ENCODE results near the gene SH3TC1. TPM values are rescaled to one million over a fixed set of nuclear protein-coding genes. Genes with fewer than 3 reads are reported as not detected.

The SH3TC1 gene
- total and polyA plus RNA-seq, 10 of the 15 experiments (the other 5 are each of a cell fraction or from before 2014, with no cell fraction given), result 0.19 to 47.0 (median 18.4) TPM

GRCh38 chr4:8219236-8219635 is 20.1 kb downstream of the SH3TC1 start:
- H3K9ac ChIP-seq (ENCODE audit: control insufficient read depth, insufficient read depth, low read length), result no peak overlapping the region
- FAIRE-seq, result no peak
- no peak overlapping the region for H2AFZ ChIP-seq (ENCODE audit: control insufficient read depth, low read depth, low read length)
- DNase-seq (ENCODE audit: low read depth, low spot score), result no peak
- ChIA-PET POLR2A (no interaction called here), CTCF (no interaction called here), RAD21 (ENCODE audit: unreplicated experiment) (no interaction called here), SMC1A (ENCODE audit: uncharacterized antibody, unreplicated experiment) (no interaction called here)
- H3K4me3 ChIP-seq, result no peak overlapping the region
- H3K4me1 ChIP-seq (ENCODE audit: control insufficient read depth, insufficient read depth, low read length), result peaks cover 11% of the 10 kb centered on the region
- H4K20me1 ChIP-seq (ENCODE audit: control insufficient read depth, insufficient read depth), result no peaks in the 10 kb centered on the region
- in situ Hi-C loops (cut with MboI), result no loop called here
- ATAC-seq, result no peak
- peaks cover 16 to 24% of the 10 kb centered on the region in 2 experiments for H3K36me3 ChIP-seq (ENCODE audit: control insufficient read depth in 2 of 2, insufficient read depth in 2 of 2, low read length in 1 of 2)
- H3K4me2 ChIP-seq (ENCODE audit: control insufficient read depth, insufficient read depth), result no peak overlapping the region
- no TSS peak for BruUV-seq (replicated peaks)
- H3K79me2 ChIP-seq (ENCODE audit: control insufficient read depth, insufficient read depth, low read length), result no peaks in the 10 kb centered on the region
- WGBS (ENCODE audit: insufficient coverage, insufficient replicate concordance, low lambda C conversion rate, missing lambda C conversion rate), result 94% methylated on average over 18 of the region's 21 CpGs
- no peak overlapping the region for H3K27ac ChIP-seq (ENCODE audit: control insufficient read depth, insufficient read depth)
- no peaks in the 10 kb centered on the region for H3K27me3 ChIP-seq (replicated peaks in 1 of 2; ENCODE audit: control insufficient read depth in 2 of 2, insufficient read depth in 2 of 2, low read length in 1 of 2)
- intact Hi-C loops (cut with micrococcal nuclease; ENCODE audit: unreplicated experiment), result no loop called here
- H3K9me3 ChIP-seq (replicated peaks; ENCODE audit: control insufficient read depth, insufficient read depth, low read length), result no peaks in the 10 kb centered on the region
- TF ChIP-seq EED (IDR thresholded peaks at IDR 0.05; ENCODE audit: low read depth) (no peak), NFYA (IDR thresholded peaks at IDR 0.05; ENCODE audit: borderline replicate concordance, low read depth, low read length) (no peak)

DNA sequence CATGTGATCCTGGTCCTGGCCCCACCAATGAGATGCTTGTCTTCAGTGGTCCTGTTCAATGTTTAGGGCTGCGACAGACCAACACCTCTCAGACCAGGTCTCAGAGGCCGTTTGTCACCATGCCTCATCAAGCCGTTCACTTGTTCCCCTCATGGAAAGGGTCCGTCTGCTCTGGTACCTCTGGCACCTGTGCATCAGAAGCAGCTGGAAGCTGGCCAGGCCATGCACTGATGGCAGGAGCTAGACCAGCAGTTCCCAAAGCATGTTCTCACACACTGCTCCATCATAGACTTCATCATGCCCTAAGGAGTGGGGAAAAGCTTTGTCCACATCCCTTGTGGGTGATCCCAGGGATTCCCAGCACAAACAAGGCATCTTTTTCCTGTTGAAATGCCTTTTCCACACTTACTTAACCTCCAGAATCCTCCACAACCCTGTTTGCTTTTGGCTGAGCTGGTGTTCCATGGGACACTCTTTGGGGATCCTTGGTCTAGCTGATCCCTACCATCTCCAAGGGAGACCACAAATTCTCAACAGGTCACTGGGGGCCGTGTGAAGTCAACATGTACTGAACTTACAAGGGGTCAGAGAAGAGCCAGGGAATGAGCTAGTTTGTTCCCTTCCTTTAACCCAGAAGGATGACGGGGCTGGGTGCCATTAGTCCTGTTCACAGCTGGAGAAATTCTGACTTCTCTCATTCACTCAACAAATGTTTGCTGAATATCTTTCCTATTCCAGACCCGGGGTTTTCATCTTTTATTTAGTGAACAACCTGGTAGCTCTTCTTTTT is 21.8 kb downstream of the SH3TC1 start:
- POLR2A ChIA-PET, result interaction anchor here (0.6 to 1.7 kb wide), 3 partner anchors 20 to 84 kb away, joined by 3 to 10 read pairs (median 3); partner anchors contain the start of gene SH3TC1
- Histone ChIP-seq H3K4me3 (no peak overlapping the region), H3K79me2 (ENCODE audit: control insufficient read depth, insufficient read depth, low read length) (no peaks in the 10 kb centered on the region), H4K20me1 (ENCODE audit: control insufficient read depth, insufficient read depth) (no peaks in the 10 kb centered on the region), H3K27me3 (replicated peaks in 1 of 2; ENCODE audit: control insufficient read depth in 2 of 2, insufficient read depth in 2 of 2, low read length in 1 of 2) (no peaks in the 10 kb centered on the region), H3K9me3 (replicated peaks; ENCODE audit: control insufficient read depth, insufficient read depth, low read length) (no peaks in the 10 kb centered on the region), H2AFZ (ENCODE audit: control insufficient read depth, low read depth, low read length) (no peak overlapping the region), H3K4me1 (ENCODE audit: control insufficient read depth, insufficient read depth, low read length) (peaks cover 11% of the 10 kb centered on the region), H3K27ac (ENCODE audit: control insufficient read depth, insufficient read depth) (peak overlapping the region; percentile 67), H3K4me2 (ENCODE audit: control insufficient read depth, insufficient read depth) (no peak overlapping the region), H3K9ac (ENCODE audit: control insufficient read depth, insufficient read depth, low read length) (no peak overlapping the region), H3K36me3 (ENCODE audit: control insufficient read depth in 2 of 2, insufficient read depth in 2 of 2, low read length in 1 of 2) (peaks cover 18 to 24% of the 10 kb centered on the region in 2 experiments)
- DNase-seq (ENCODE audit: low read depth, low spot score), result no peak
- intact Hi-C loops (cut with micrococcal nuclease; ENCODE audit: unreplicated experiment) (no loop called here), in situ Hi-C loops (cut with MboI) (no loop called here)
- WGBS (ENCODE audit: insufficient coverage, insufficient replicate concordance, low lambda C conversion rate, missing lambda C conversion rate), result 77% methylated on average over 7 of the region's 7 CpGs
- BruUV-seq (replicated peaks), result no TSS peak
- SMC1A ChIA-PET (ENCODE audit: uncharacterized antibody, unreplicated experiment), result interaction anchor here (0.8 to 2.7 kb wide), 8 partner anchors 9 to 44 kb away, joined by 3 to 19 read pairs (median 5); partner anchors contain the start of gene SH3TC1
- FAIRE-seq, result no peak
- RAD21 ChIA-PET (ENCODE audit: unreplicated experiment), result interaction anchor here (1.8 to 2.0 kb wide), 3 partner anchors 19 to 44 kb away, joined by 5 to 11 read pairs (median 9); partner anchors contain the start of gene SH3TC1
- CTCF ChIA-PET, result interaction anchor here (1.5 to 2.4 kb wide), 5 partner anchors 13 to 45 kb away, joined by 3 to 17 read pairs (median 8); partner anchors contain the start of gene SH3TC1
- peak; percentile 3; the same call in 2 of the 3 replicates for ATAC-seq
- TF ChIP-seq MXI1 (IDR thresholded peaks at IDR 0.05; ENCODE audit: low read depth, low read length), result no peak
- TF ChIP-seq POLR2A (IDR thresholded peaks at IDR 0.05; ENCODE audit: low read depth, low read length), result peak; percentile 51; the same call in 1 of the 2 replicates
- TF ChIP-seq SREBF1 (IDR thresholded peaks at IDR 0.05; ENCODE audit: low read length), result no peak
- TF ChIP-seq TCF7 (IDR thresholded peaks at IDR 0.05; ENCODE audit: borderline replicate concordance), result no peak

Data from GM12878 (cell line).